Measurements from ENCODE around the gene MTAP.

MTAP gene

GRCh38 chr9:21802418-21803000 is at the start of gene MTAP:
MTAP (plus strand) TSS chr9:21802636; CDS start chr9:21802749, 113 bp downstream.
- peak; percentile 32 to 36 for DNase-seq (ENCODE audit: low read depth in 2 of 2, low spot score in 1 of 2)

GRCh38 chr9:21753523-21753922 is 48.9 kb upstream of the MTAP start:
- DNase-seq (ENCODE audit: low read depth in 2 of 2, low spot score in 1 of 2), result no peak

- no peak for DNase-seq (ENCODE audit: low read depth in 2 of 2, low spot score in 1 of 2)
Measured at GRCh38 chr9:21754741-21755140, 47.7 kb upstream of the MTAP start.

GRCh38 chr9:21758540-21758939 is 43.9 kb upstream of the MTAP start:
- no peak for DNase-seq (ENCODE audit: low read depth in 2 of 2, low spot score in 1 of 2)

GRCh38 chr9:21761309-21761901 is 41.0 kb upstream of the MTAP start:
- DNase-seq (ENCODE audit: low read depth in 2 of 2, low spot score in 1 of 2), result no peak

- no peak for DNase-seq (ENCODE audit: low read depth in 2 of 2, low spot score in 1 of 2)
Measured at GRCh38 chr9:21762064-21762463, 40.4 kb upstream of the MTAP start.

- DNase-seq (ENCODE audit: low read depth in 2 of 2, low spot score in 1 of 2), result no peak
Measured at GRCh38 chr9:21764846-21765245, 37.6 kb upstream of the MTAP start.

- DNase-seq (ENCODE audit: low read depth in 2 of 2, low spot score in 1 of 2), result no peak
Measured at GRCh38 chr9:21766096-21766495, 36.3 kb upstream of the MTAP start.

- no peak for DNase-seq (ENCODE audit: low read depth in 2 of 2, low spot score in 1 of 2)
Measured at GRCh38 chr9:21770871-21771560, 31.4 kb upstream of the MTAP start.

GRCh38 chr9:21777701-21778100 is 24.7 kb upstream of the MTAP start:
- DNase-seq (ENCODE audit: low read depth in 2 of 2, low spot score in 1 of 2), result no peak

- DNase-seq (ENCODE audit: low read depth in 2 of 2, low spot score in 1 of 2), result no peak
Measured at GRCh38 chr9:21778304-21778703, 24.1 kb upstream of the MTAP start.

- DNase-seq (ENCODE audit: low read depth in 2 of 2, low spot score in 1 of 2), result no peak
Measured at GRCh38 chr9:21779397-21779796, 23.0 kb upstream of the MTAP start.

- DNase-seq (ENCODE audit: low read depth in 2 of 2, low spot score in 1 of 2), result no peak
Measured at GRCh38 chr9:21781656-21782055, 20.8 kb upstream of the MTAP start.

- DNase-seq (ENCODE audit: low read depth in 2 of 2, low spot score in 1 of 2), result no peak
Measured at GRCh38 chr9:21782205-21782604, 20.2 kb upstream of the MTAP start.

- DNase-seq (ENCODE audit: low read depth in 2 of 2, low spot score in 1 of 2), result no peak
Measured at GRCh38 chr9:21788752-21789151, 13.7 kb upstream of the MTAP start.

- DNase-seq (ENCODE audit: low read depth in 2 of 2, low spot score in 1 of 2), result peak in 1 of 2 donors; percentile 24
Measured at GRCh38 chr9:21789541-21790037, 12.8 kb upstream of the MTAP start.

- DNase-seq (ENCODE audit: low read depth in 2 of 2, low spot score in 1 of 2), result no peak
Measured at GRCh38 chr9:21795483-21795882, 7.0 kb upstream of the MTAP start.

- no peak for DNase-seq (ENCODE audit: low read depth in 2 of 2, low spot score in 1 of 2)
Measured at GRCh38 chr9:21796768-21797167, 5.7 kb upstream of the MTAP start.

- no peak for DNase-seq (ENCODE audit: low read depth in 2 of 2, low spot score in 1 of 2)
Measured at GRCh38 chr9:21800931-21801682, 1.3 kb upstream of the MTAP start.

GRCh38 chr9:21801683-21802417 is 586 bp upstream of the MTAP start:
- DNase-seq (ENCODE audit: low read depth in 2 of 2, low spot score in 1 of 2), result no peak

- DNase-seq (ENCODE audit: low read depth in 2 of 2, low spot score in 1 of 2), result no peak
Measured at GRCh38 chr9:21803649-21804048, 1.2 kb downstream of the MTAP start.

Data from stimulated activated CD8-positive, alpha-beta memory T cell treated with anti-CD3 and anti-CD28 coated beads, Interleukin-4, amount 100 ng/mL, for 4 hours (primary cell).